Body of pancreas (tissue), 4 donors: ENCODE measurements around the gene PRUNE2.

Source experiments
- POLR2A ChIP-seq, 3 donors: fragments of 450-650 bp; IDR thresholded peaks; one replicate each; pipeline ENCODE4 v1.6.1; 2016; ENCODE audit warnings: antibody characterized with exemption in 3 of 3, mild to moderate bottlenecking in 2 of 3
- TF ChIP-seq, protein P1 (sequence below), 7 experiments: fragments of 450-650 bp in 4 of 7; fragments of 200-600 bp in 3 of 7; sonication (generic) in 3 of 7; IDR thresholded peaks; one replicate each; pipeline ENCODE4 v1.5.1; 2016 to 2019; ENCODE audit warnings: antibody characterized with exemption in 7 of 7

DNA sequence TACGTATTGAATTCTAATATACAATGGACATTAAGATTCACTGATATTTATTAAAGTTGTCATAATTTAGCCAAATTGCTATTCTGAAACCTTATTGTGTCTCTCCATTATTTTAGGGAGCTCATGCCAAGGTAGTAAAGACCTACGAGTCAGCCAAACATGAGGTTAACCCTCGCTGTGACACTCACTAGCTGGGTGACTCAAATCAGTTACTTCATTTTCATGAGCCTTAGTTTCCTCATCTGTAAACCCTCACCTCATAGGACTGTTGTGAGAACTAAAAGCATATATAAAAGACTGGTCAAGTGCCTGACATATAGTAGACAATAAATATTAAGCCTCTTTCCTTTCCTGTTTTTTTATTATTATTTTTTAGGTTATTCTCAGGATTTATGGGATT is 185.7 kb downstream of the PRUNE2 start:
- TF ChIP-seq, protein P1, sequence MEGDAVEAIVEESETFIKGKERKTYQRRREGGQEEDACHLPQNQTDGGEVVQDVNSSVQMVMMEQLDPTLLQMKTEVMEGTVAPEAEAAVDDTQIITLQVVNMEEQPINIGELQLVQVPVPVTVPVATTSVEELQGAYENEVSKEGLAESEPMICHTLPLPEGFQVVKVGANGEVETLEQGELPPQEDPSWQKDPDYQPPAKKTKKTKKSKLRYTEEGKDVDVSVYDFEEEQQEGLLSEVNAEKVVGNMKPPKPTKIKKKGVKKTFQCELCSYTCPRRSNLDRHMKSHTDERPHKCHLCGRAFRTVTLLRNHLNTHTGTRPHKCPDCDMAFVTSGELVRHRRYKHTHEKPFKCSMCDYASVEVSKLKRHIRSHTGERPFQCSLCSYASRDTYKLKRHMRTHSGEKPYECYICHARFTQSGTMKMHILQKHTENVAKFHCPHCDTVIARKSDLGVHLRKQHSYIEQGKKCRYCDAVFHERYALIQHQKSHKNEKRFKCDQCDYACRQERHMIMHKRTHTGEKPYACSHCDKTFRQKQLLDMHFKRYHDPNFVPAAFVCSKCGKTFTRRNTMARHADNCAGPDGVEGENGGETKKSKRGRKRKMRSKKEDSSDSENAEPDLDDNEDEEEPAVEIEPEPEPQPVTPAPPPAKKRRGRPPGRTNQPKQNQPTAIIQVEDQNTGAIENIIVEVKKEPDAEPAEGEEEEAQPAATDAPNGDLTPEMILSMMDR (IDR thresholded peaks at IDR 0.05), result no peak
- no peak for TF ChIP-seq POLR2A (IDR thresholded peaks at IDR 0.05)
